Measurements from ENCODE around the gene LDLRAD2. TPM values are rescaled to one million over a fixed set of nuclear protein-coding genes. Genes with fewer than 3 reads are reported as not detected.

Gene LDLRAD2
- total RNA-seq, 1 donor from 2014 or later = 0.19 TPM

DNA sequence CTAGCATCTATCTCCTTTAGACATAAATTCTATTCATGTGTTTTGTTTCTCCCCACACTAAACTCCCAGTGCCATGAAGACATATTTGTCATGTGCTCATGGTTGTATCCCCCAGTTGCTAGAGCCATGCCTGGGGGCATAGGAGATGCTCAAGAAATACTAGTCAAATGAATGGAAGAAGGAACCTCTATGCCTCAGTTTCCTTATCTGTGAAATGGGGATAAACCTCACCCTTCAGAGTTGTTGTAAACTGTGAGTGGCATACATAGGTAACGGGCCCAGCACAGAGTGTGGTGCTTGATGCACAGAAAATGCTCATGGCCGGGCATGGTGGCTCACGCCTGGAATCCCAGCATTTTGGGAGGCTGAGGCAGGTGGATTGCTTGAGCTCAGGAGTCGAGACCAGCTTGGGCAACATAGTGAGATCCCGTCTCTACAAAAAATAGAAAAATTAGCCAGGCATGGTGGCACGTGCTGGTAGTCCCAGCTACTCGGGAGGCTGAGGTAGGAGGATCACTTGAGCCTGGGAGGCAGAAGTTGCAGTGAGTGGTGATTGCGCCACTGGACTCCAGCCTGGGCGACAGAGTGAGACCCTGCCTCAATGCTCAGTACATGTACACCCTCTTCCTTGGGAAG is 8.7 kb downstream of the LDLRAD2 start:
- no peak for TF ChIP-seq CTCF (conservative IDR thresholded peaks at IDR 0.05)
- no peak for DNase-seq (ENCODE audit: extremely low spot score, unreplicated experiment)
- Mint-ChIP-seq H3K9me3 (no peaks in the 10 kb centered on the region), H3K36me3 (peaks cover 3% of the 10 kb centered on the region), H3K4me1 (ENCODE audit: unreplicated experiment) (peaks cover 4% of the 10 kb centered on the region), H3K4me3 (no peak overlapping the region), H3K27ac (no peak overlapping the region), H3K27me3 (no peaks in the 10 kb centered on the region)

GRCh38 chr1:21821385-21822019 is 9.4 kb downstream of the LDLRAD2 start:
- TF ChIP-seq CTCF (conservative IDR thresholded peaks at IDR 0.05) = no peak
- Mint-ChIP-seq H3K4me1 (ENCODE audit: unreplicated experiment) (peaks cover 4% of the 10 kb centered on the region), H3K9me3 (no peaks in the 10 kb centered on the region), H3K4me3 (no peak overlapping the region), H3K27me3 (no peaks in the 10 kb centered on the region), H3K36me3 (peaks cover 3% of the 10 kb centered on the region), H3K27ac (no peak overlapping the region)
- DNase-seq (ENCODE audit: extremely low spot score, unreplicated experiment) = no peak

DNA sequence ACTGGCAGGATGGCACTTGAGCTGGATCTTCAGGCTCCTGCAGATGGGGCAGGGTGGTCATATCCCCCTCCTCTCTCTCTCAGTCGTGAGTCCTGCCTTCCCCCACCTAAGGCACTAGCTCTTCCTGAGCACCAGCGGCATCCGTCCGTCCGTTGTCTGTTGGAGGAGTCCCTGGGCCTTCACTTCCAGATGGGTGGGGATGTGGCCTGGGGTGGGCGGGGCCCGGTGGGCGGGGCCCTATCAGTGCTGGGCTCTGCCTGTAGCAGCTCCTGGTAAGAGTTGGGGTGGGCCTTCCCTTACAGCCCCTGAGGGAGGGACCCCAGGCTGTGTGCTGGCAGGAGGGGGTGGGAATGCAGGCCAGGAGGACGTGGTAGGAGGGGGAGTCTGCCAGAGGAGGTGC is 10.3 kb downstream of the LDLRAD2 start:
- Mint-ChIP-seq H3K4me1 (ENCODE audit: unreplicated experiment) (peaks cover 4% of the 10 kb centered on the region), H3K27ac (no peak overlapping the region), H3K9me3 (no peaks in the 10 kb centered on the region), H3K4me3 (no peak overlapping the region), H3K27me3 (no peaks in the 10 kb centered on the region), H3K36me3 (peaks cover 6% of the 10 kb centered on the region)
- no peak for TF ChIP-seq CTCF (conservative IDR thresholded peaks at IDR 0.05)
- no peak for DNase-seq (ENCODE audit: extremely low spot score, unreplicated experiment)

DNA sequence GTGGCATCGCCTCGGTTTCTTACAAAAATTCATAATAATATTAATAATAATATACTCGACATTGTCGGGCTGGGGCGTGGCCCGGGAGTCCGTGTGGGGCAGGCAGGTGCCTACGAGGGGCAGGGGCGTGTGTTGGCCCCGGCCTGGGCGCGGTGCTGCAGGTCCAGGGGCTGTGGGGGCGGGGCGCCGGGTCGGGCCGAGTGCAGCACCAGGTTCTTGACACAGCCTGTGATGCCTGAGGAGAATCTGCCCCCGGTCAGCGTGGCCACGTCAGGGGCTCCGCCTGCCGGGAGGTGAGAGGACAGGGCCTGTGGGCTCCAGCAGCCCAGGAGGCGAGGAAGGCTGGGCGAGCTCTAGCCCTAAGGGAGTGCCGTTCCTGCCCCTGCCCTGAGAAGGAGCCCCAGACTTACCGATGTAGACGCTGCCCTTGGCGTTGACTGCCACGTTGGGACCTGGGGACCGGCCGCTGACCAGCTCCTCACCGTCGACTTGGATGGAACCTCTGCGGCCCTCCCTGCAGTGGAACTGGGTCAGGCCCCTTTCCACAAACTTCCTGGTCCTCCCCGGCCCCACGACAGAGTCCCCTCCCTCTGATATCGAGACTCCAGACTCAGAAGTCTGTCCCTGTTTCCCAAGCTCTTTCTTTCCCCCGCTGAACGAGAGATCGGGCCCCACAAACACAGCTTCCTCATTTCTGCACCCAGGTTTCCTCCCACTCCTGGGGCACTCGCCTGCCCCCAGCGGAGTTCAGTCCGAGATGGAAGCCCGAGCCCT is 11.3 kb downstream of the LDLRAD2 start:
- Mint-ChIP-seq H3K4me3 (no peak overlapping the region), H3K27me3 (no peaks in the 10 kb centered on the region), H3K9me3 (no peaks in the 10 kb centered on the region), H3K4me1 (ENCODE audit: unreplicated experiment) (peaks cover 3% of the 10 kb centered on the region), H3K27ac (no peak overlapping the region), H3K36me3 (peaks cover 8% of the 10 kb centered on the region)
- no peak for TF ChIP-seq CTCF (conservative IDR thresholded peaks at IDR 0.05)
- no peak for DNase-seq (ENCODE audit: extremely low spot score, unreplicated experiment)

DNA sequence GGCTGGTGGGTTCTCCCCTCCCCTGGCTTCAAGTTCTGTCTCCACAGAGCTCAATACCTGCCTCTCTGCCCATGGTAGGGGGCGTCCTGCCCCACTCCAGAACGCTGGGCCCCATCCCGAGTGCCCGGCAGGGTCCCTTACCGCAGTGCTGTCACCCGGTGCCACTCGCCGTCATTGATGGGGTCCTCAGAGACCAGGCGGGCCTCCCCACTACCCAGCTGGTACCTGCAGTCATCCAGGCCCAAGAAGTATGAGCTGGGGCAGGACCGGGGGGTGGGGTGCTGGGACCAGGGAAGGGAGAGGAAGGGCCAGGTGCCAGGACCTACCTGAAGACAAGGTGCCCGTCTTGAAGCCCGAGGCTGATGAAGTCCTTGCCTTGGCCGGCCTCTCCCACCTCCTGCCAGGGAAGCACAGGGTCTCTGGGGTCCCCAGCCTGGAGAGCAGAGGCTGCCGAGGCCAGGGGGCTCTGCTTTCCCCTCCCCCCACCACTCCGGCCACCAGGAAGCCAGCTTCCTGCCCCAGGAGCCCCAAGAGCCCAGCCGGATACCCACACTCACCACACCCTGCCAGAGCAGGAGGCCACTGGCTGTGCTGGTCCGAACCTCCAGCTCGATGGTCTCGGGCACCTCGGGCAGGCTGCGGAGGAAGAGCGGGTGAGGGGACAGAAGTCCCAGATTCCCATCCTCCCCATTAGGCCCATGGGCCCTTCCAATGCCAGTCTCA is 12.1 kb downstream of the LDLRAD2 start:
- no peak for DNase-seq (ENCODE audit: extremely low spot score, unreplicated experiment)
- Mint-ChIP-seq H3K4me1 (ENCODE audit: unreplicated experiment) (no peaks in the 10 kb centered on the region), H3K27me3 (no peaks in the 10 kb centered on the region), H3K4me3 (no peak overlapping the region), H3K27ac (no peak overlapping the region), H3K36me3 (peaks cover 5% of the 10 kb centered on the region), H3K9me3 (no peaks in the 10 kb centered on the region)
- no peak for TF ChIP-seq CTCF (conservative IDR thresholded peaks at IDR 0.05)

Measured in type B pancreatic cell (in vitro differentiated cells).